ENCODE results near the gene CFL2.
A peak's percentile ranks its signal among the peaks of the same experiment; 100 is the strongest.
"Not testable (repeated sequence)": the region's sequence is repeated elsewhere in the genome, so short reads cannot be mapped to it uniquely, and the experiment has no call there.

Gene CFL2

GRCh38 chr14:34714320-34715126 is at the start of gene CFL2:
TSS of gene CFL2 (minus strand) at chr14:34714593. CDS start at chr14:34714540, 53 bp downstream.
- H3K4me3 ChIP-seq, result peak within 1 kb of the TSS; percentile 74 to 98 (median 83)
- peak within 1 kb of the TSS; percentile 73 to 98 (median 94) for H3K27ac ChIP-seq

GRCh38 chr14:34755215-34755614 is 40.8 kb upstream of the CFL2 start:
- no peak overlapping the region for H3K27ac ChIP-seq
- H3K4me3 ChIP-seq, result no peak overlapping the region

DNA sequence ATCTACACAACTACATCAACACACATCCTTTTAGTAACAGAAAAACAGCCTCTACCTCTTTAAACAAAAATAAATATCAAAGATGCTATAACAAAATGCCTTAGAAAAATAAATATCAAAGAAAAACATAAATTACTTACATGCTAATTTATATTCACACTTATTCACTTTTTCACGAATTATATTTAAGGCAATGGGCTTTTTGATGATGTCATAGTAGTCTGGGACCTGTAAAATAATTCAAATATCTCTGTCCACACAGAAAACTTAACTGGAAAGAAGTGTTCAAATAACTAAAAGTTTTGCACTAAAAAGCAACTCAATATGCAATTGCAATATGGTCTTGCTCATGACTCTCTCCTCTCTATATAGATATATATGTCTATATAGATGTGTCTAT is 40.3 kb upstream of the CFL2 start:
- Histone ChIP-seq H3K4me3 (no peak overlapping the region), H3K27ac (no peak overlapping the region)

DNA sequence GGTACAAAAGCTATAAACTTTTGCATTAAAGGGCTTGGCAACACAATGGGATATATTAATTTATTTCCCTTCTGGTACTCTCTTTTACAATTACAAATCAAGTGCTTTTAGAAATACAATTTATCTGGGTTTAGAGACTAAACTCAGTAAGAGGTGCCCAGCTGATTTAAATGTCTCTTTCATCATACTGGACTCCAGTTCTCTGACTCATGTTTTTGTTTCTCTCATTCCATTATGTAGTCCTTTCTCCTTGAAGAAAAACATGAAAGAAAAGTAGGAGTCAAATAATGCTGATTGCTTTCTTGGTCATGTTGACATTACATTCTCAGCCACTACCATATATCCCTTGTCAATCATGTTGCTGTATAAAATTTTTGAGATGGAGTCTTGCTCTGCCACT is 36.3 kb upstream of the CFL2 start:
- Histone ChIP-seq H3K27ac (no peak overlapping the region), H3K4me3 (no peak overlapping the region)

DNA sequence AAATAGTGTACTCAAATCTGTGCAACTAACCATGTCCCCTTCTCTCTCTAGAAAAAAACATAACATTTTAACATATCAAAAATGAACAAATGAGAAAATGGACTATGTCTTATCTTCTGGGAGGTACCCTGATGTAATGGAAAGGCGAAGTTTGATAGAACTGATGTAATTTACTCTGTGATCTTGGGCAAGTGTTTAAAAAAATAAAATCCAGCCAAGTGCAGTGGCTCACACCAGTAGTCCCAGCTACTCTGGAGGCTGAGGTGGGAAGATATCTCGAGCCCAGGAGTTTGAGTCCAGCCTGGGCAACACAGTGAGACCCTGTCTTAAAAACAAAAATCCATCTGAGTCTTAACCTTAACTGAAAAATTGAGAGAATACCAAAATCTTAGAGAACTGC is 35.8 kb upstream of the CFL2 start:
- Histone ChIP-seq H3K27ac (no peak overlapping the region), H3K4me3 (no peak overlapping the region)

DNA sequence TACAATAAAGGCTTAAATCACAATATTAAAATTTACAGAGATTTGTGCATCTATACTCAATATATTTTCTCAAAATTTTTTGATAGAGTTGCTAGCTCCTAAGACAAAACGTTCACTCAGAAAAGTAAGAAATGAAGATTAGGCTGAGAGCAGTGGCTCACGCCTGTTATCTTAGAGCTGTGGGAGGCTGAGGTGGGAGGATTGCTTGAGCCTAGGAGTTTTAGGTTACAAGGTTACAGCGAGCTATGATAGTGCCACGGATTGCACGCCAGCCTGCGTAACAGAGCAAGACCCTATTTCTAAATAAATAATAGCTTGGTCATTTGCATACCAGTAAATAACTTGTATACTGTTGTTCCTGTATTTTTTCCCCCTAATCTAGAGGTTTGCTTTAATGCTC is 35.0 kb upstream of the CFL2 start:
- H3K27ac ChIP-seq, result no peak overlapping the region

GRCh38 chr14:34742270-34743115 is 28.1 kb upstream of the CFL2 start:
- no peak overlapping the region for H3K27ac ChIP-seq
- H3K4me3 ChIP-seq, result no peak overlapping the region

More for the DNA sequence above, 35.0 kb upstream of the CFL2 start:
- H3K4me3 ChIP-seq, result no peak overlapping the region

- Histone ChIP-seq H3K27ac (peak overlapping the region in 2 of 21 experiments; percentile 17 to 25), H3K4me3 (no peak overlapping the region)
Measured at GRCh38 chr14:34741840-34742239, 27.4 kb upstream of the CFL2 start.

DNA sequence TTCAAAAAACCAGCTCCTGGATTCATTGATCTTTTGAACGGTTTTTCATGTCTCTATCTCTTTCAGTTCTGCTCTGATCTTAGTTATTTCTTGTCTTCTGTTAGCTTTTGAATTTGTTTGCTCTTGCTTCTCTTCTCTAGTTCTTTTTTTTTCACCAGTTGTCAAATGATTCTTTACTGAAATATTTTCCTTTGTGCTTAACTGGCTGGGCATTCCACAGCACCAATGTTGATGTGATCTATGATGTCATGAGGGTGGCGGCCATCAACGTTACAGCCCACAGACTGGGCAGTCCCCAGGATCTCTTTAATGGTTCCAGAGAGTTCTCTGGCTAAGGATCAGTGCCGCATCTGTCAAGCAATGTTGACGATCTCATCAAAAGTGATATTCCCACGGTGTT is 25.7 kb upstream of the CFL2 start:
- not testable (repeated sequence) for H3K27ac ChIP-seq

DNA sequence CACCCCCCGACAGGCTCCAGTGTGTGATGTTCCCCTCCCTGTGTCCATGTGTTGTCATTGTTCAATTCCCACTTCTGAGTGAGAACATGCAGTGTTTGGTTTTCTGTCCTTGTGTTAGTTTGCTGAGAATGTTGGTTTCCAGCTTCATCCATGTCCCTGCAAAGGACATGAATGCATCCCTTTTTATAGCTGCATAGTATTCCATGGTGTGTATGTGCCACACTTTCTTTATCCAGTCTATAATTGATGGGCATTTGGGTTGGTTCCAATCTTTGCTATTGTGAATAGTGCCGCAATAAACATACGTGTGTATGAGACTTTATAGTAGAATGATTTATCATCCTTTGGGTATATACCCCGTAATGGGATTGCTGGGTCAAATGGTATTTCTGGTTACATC is 22.7 kb upstream of the CFL2 start:
- not testable (repeated sequence) for H3K27ac ChIP-seq, H3K4me3 ChIP-seq

More for the DNA sequence above, 25.7 kb upstream of the CFL2 start:
- not testable (repeated sequence) for H3K4me3 ChIP-seq

- Histone ChIP-seq H3K4me3 (no peak overlapping the region), H3K27ac (no peak overlapping the region)
Measured at GRCh38 chr14:34733245-34733644, 18.9 kb upstream of the CFL2 start.

GRCh38 chr14:34732802-34733201 is 18.4 kb upstream of the CFL2 start:
- Histone ChIP-seq H3K4me3 (no peak overlapping the region), H3K27ac (no peak overlapping the region)

DNA sequence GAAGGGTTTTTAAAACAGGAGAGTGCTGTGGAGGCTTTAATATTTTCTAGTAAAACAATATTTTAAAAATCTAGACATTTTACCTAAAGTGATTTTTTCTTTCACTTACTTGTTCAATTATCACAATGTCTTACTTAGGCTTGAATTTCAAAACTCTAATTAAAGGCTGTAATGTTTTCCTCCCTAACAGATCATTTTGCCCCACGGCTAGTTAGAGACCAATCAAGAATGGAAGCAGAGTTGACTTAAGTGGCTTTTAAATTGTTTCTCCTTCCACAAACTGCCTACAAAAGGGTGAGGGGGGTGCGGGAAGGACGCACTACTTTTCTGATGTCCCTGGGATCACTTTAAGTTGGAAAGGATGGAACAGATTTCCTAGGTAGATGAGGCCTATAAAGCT is 9.5 kb upstream of the CFL2 start:
- no peak overlapping the region for H3K4me3 ChIP-seq
- no peak overlapping the region for H3K27ac ChIP-seq

GRCh38 chr14:34722723-34723545 is 8.5 kb upstream of the CFL2 start:
- Histone ChIP-seq H3K27ac (peak overlapping the region in 1 of 21 experiments; percentile 4), H3K4me3 (no peak overlapping the region)

DNA sequence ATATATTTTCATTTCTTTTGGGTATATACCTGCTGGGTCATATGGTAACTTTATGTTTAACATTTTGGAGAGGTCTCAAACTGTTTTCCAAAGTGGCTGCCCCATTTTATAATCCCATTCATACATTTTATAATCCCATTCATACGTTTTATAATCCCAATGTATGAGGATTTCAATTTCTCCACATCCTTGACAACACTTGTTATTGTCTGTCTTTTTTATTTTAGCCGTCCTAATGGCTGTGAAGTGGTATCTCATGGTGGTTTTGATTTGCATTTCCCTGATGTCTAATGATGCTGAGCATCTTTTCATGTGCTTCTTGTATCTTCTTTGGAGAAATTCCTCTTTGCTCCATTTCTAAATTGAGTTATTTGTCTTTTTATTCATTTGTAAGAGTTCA is 6.7 kb upstream of the CFL2 start:
- H3K27ac ChIP-seq, result no peak overlapping the region
- no peak overlapping the region for H3K4me3 ChIP-seq

GRCh38 chr14:34718750-34719304 is 4.4 kb upstream of the CFL2 start:
- Histone ChIP-seq H3K27ac (no peak overlapping the region), H3K4me3 (no peak overlapping the region)

DNA sequence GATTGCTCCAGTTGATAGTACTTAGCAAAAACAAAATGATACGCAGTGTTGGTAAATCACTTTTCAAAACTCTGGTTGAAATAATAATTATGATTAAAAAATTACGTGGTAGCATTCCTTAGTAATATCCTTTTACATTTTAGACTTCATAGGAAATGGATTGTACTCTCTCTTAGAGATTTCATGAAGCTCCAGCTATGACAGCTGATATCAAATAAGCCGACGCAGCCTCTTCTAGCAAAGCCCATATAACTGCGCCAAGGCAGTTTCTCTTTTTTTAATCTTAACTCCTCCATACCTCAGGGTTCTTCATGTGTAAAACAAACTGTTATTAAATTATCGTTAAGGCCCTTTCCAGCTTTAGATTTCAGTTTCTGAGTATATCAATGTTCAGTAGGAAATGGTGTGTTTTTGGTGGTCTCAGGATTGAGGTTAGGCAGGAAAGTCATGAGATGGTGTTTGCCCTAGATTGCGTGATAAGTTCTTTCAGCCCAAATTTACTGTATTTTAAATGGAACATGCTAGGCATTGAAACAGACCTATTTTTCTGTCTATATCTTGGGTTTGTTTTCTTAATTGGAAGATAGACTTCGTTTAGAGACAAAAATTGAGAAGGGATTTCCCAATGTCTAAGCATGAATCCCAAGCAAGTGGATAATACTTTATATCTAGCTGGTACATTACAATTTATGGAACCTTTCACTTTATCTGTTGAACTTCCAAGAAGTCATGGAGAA is 902 bp upstream of the CFL2 start:
- Histone ChIP-seq H3K27ac (peak overlapping the region in 17 of 21 experiments; percentile 84 to 98 (median 95)), H3K4me3 (peak overlapping the region; percentile 74 to 98 (median 83))

DNA sequence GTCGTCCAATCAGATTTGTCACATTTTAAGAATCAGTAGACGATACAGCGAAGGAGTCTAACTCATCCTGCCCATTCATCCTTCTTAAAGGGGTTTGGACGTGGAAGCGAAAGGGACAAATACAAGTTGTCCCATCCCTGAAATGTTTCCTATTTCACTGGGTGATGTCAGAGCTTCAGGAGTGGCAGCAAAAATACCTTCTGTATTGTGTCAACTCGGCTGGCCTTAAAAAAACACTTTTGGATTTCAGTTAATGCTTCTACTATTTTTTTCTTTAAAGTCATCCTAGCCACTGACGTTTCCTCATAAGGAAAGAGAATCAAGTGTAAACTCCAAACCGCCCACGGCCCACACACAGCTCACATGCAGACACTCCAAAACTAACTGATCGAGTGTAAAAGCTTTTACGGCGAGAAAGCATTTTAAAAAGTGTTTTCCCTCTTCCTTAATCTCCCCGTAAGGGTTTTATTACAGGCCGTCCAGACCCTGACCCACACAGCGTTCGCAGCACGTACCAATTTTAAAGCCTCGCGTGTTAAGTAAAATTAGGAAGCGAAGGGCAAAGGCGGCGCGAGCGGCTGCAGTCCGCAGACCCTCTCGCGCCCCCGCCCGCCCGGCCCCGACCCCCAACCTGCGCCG is 593 bp downstream of the CFL2 start:
- H3K27ac ChIP-seq, result peak overlapping the region; percentile 73 to 98 (median 94)
- H3K4me3 ChIP-seq, result peak overlapping the region; percentile 74 to 98 (median 83)
